ENCODE data around the gene CCL4.
A peak's percentile ranks its signal among the peaks of the same experiment; 100 is the strongest.
"Not testable (repeated sequence)": the region's sequence is repeated elsewhere in the genome, so short reads cannot be mapped to it uniquely, and the experiment has no call there.

CCL4 gene

DNA sequence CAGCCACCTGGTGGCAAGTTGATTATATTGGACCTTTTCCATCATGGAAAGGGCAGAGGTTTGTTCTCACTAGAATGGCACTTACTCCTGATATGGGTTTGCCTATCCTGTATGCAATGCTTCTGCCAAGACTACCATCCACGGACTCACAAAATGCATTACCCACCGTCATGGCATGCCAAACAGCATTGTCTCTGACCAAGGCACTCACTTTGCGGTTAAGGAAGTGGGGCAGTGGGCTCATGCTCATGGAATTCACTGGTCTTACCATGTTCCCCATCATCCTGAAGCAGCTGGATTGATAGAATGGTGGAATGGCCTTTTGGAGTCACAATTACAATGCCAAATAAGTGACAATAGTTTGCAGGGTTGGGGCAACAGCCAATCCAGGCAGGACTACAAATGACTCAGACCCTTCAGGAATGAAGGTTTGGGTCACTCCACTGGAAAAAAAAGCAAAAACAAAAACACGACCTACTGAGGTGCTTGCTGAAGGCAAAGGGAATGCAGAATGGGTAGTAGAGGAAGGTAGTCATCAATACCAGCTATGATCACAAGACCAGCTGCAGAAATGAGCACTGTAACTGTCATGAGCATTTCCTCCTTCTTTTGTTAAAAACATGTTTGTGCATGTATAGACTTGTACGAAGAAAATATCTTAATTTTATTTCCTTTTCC lies 11.5 kb downstream of the CCL4 start:
- H3K9me3 Mint-ChIP-seq; H3K36me3 Mint-ChIP-seq (ENCODE audit: insufficient read depth); H3K27me3 Mint-ChIP-seq; ATAC-seq (replicated peaks); DNase-seq: not testable (repeated sequence)
- peaks cover 30 to 50% of the 10 kb centered on the region in 2 donors for H3K4me1 Mint-ChIP-seq (ENCODE audit: low read depth in 2 of 2)
- H3K27ac Mint-ChIP-seq = peak overlapping the region in 1 of 2 donors; percentile 66
- peak overlapping the region in 1 of 2 donors; percentile 78 for H3K4me3 Mint-ChIP-seq

GRCh38 chr17:36115649-36115977 lies 12.0 kb downstream of the CCL4 start:
- H3K27me3 Mint-ChIP-seq; DNase-seq; ATAC-seq (replicated peaks); H3K9me3 Mint-ChIP-seq; H3K36me3 Mint-ChIP-seq (ENCODE audit: insufficient read depth): not testable (repeated sequence)
- H3K27ac Mint-ChIP-seq = peak overlapping the region in 1 of 2 donors; percentile 66
- peaks cover 30 to 50% of the 10 kb centered on the region in 2 donors for H3K4me1 Mint-ChIP-seq (ENCODE audit: low read depth in 2 of 2)
- H3K4me3 Mint-ChIP-seq = peak overlapping the region in 1 of 2 donors; percentile 78

DNA sequence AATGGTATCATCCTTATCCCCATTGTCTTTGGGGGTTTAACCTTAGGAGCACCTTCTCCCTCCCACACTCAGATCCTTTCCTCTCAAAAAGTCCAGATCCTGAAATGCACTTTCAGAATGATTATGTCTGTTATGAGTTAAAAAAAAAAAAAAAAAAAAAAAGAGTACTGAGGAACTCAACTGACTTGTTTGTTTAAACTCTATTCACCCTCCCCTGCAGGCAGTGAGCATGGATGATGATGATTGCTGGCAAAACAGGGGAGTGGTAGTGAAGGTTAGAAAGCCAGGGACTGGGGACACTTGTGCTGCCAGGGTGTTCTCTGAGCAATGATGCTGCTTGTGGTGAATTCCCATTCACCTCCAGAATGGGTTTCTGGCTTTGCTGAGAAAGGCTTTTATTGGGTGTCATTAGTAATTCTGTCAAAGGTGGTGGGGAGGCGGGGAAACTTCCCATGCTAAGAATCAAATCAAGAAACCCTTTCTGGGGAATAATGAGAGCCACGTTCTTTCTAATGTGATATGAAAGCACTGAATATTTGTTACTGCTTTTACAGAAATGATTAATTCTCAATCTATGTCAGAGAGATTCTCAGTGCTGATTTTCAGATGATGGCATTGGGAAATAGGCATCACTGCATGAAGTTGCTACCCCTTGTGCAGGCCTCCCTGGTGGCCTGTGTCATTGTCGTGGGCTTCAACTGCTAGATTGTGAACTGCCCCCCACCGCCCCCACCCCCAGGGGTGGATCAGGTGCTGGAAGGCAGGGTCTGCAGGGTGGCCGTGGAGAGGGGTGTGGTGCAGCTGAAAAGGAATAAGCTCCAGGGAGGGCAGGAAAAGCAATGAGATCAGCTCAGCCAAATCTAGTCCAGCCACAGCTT lies 14.1 kb downstream of the CCL4 start:
- DNase-seq = no peak
- peaks cover 28 to 52% of the 10 kb centered on the region in 2 donors for H3K4me1 Mint-ChIP-seq (ENCODE audit: low read depth in 2 of 2)
- H3K27me3 Mint-ChIP-seq = no peaks in the 10 kb centered on the region
- H3K27ac Mint-ChIP-seq = peak overlapping the region; percentile 66 to 92
- no peak for ATAC-seq (replicated peaks)
- peaks cover 8% of the 10 kb centered on the region for H3K36me3 Mint-ChIP-seq (ENCODE audit: insufficient read depth)
- no peaks in the 10 kb centered on the region for H3K9me3 Mint-ChIP-seq
- H3K4me3 Mint-ChIP-seq = peak overlapping the region; percentile 70 to 78

DNA sequence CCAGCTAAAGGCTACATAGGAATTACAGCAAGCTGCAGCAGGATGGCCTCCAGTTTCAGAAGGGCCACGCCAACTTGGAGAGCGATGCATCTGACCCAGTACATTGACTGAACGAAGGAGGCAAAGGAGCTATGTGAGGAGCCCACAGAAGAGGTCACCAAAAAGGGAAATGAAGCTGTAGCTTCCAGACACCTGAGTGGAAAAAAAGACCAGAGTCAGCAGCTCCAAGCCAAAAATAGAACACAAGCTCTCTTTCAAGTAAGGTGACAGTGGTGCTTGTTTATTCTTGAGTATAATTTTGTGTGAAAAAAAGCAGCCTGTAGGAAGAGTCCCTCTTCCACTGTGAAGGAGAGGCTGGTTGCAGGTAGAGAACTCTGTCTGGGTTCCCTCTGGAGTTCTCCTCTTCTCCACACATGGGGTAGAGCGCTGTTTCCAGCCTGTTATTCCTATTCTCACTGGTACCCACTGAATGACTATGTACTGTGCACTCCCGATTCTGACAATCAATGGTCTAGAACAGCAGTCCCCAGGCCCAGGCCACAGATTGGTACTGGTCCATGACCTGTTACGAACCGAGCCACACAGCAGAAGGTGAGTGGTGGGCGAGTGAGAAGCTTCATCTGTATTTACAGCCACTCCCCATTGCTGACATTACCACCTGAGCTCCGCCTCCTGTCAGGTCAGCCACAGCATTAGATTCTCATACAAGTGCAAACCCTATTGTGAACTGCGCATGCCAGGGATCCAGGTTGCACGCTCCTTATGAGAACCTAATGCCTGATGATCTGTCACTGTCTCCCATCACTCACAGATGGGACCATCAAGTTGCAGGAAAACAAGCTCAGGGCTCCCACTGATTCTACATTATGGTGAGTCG lies 15.1 kb downstream of the CCL4 start:
- H3K36me3 Mint-ChIP-seq (ENCODE audit: insufficient read depth) = peaks cover 8% of the 10 kb centered on the region
- H3K27me3 Mint-ChIP-seq = no peaks in the 10 kb centered on the region
- H3K4me1 Mint-ChIP-seq (ENCODE audit: low read depth in 2 of 2) = peaks cover 28 to 54% of the 10 kb centered on the region in 2 donors
- DNase-seq (no peak), ATAC-seq (replicated peaks) (no peak)
- no peaks in the 10 kb centered on the region for H3K9me3 Mint-ChIP-seq
- H3K4me3 Mint-ChIP-seq = peak overlapping the region; percentile 33 to 78
- peak overlapping the region; percentile 66 to 92 for H3K27ac Mint-ChIP-seq

GRCh38 chr17:36120221-36120620 lies 16.6 kb downstream of the CCL4 start:
- Mint-ChIP-seq H3K4me1 (ENCODE audit: low read depth in 2 of 2) (peaks cover 26 to 60% of the 10 kb centered on the region in 2 donors), H3K4me3 (peak overlapping the region in 1 of 2 donors; percentile 78), H3K36me3 (ENCODE audit: insufficient read depth) (peaks cover 8% of the 10 kb centered on the region), H3K9me3 (no peaks in the 10 kb centered on the region), H3K27ac (no peak overlapping the region), H3K27me3 (no peaks in the 10 kb centered on the region)
- DNase-seq (no peak), ATAC-seq (replicated peaks) (no peak)

DNA sequence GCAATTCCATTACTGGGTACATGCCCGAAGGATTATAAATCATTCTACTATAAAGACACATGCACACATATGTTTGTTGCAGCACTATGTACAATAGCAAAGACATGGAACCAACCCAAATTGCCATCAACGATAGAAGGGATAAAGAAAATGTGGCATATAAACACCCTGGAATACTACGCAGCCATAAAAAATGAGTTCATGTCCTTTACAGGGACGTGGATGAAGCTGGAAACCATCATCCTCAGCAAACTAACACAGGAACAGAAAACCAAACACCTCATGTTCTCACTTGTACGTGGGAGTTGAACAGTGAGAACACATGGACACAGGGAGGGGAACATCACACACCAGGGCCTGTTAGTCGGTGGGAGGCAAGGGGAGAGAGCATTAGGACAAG lies 17.5 kb downstream of the CCL4 start:
- Mint-ChIP-seq H3K4me1 (ENCODE audit: low read depth in 2 of 2) (peaks cover 29 to 58% of the 10 kb centered on the region in 2 donors), H3K27ac (peak overlapping the region in 1 of 2 donors; percentile 20), H3K4me3 (peak overlapping the region in 1 of 2 donors; percentile 78)
- DNase-seq; ATAC-seq (replicated peaks); H3K36me3 Mint-ChIP-seq (ENCODE audit: insufficient read depth); H3K9me3 Mint-ChIP-seq; H3K27me3 Mint-ChIP-seq: not testable (repeated sequence)

GRCh38 chr17:36123431-36123830 lies 19.8 kb downstream of the CCL4 start:
- Mint-ChIP-seq H3K4me1 (ENCODE audit: low read depth in 2 of 2) (peaks cover 41 to 67% of the 10 kb centered on the region in 2 donors), H3K36me3 (ENCODE audit: insufficient read depth) (peaks cover 12% of the 10 kb centered on the region), H3K27me3 (no peaks in the 10 kb centered on the region), H3K27ac (peak overlapping the region in 1 of 2 donors; percentile 25), H3K4me3 (no peak overlapping the region), H3K9me3 (peaks cover 0 to 4% of the 10 kb centered on the region in 2 donors)
- ATAC-seq (replicated peaks) (no peak), DNase-seq (no peak)

DNA sequence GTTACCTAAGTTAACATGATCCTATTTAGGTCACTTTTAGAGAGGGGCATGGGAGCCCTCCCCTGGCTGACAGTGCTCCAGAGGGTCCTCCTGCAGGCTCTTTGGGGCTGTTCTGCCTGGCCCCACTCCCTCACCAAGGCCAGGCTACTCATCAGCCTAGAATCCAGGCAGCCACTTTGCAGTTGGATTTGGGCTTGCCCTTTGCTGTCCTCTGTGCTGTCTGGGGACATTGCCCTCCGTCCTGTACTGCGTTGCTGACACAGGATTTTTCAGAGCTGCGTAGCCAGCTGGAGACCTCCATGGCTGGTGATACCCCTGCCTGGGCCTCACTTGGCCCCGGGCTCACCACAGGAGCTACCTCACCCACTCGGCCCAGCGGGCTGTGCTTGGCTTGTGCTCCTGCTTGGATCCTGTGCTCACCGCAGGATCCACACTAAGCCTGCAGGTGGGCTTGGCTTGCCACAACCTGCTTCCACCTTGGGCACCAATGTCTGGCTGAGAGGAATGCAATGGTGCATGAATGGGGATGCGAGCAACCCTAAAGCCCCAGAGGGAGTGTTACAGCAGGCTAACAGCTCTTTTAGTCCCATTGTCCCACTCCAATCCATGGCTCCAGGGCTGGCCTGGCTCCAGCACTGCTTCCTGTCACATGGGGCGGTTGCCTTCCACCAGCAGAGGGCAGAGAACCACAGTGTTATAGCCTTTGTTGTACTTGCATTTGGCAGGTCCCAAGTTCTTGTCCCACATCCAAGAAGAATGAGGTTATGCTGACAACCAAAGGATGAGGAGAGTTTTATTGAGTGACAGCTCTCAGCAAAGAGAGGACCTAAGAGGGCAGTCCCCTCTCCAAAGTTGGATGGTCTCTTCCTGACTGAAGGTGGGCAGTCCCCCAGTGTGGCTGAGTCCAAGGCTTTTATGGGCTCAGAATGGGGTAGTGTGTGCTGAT lies 21.5 kb downstream of the CCL4 start:
- Mint-ChIP-seq H3K27me3 (no peaks in the 10 kb centered on the region), H3K4me3 (peak overlapping the region in 1 of 2 donors; percentile 69), H3K27ac (peak overlapping the region; percentile 91 to 94), H3K9me3 (peaks cover 0 to 4% of the 10 kb centered on the region in 2 donors), H3K4me1 (ENCODE audit: low read depth in 2 of 2) (peaks cover 40 to 78% of the 10 kb centered on the region in 2 donors), H3K36me3 (ENCODE audit: insufficient read depth) (peaks cover 14% of the 10 kb centered on the region)
- no peak for ATAC-seq (replicated peaks)
- DNase-seq = no peak

- no peaks in the 10 kb centered on the region for H3K27me3 Mint-ChIP-seq
- H3K9me3 Mint-ChIP-seq = peaks cover 0 to 4% of the 10 kb centered on the region in 2 donors
- DNase-seq (no peak), ATAC-seq (replicated peaks) (peak; percentile 79)
- H3K27ac Mint-ChIP-seq = peak overlapping the region; percentile 91 to 94
- peak overlapping the region; percentile 59 to 69 for H3K4me3 Mint-ChIP-seq
- H3K4me1 Mint-ChIP-seq (ENCODE audit: low read depth in 2 of 2) = peaks cover 41 to 72% of the 10 kb centered on the region in 2 donors
- H3K36me3 Mint-ChIP-seq (ENCODE audit: insufficient read depth) = peaks cover 13% of the 10 kb centered on the region
Measured at GRCh38 chr17:36127199-36127893, 23.7 kb downstream of the CCL4 start.

GRCh38 chr17:36127911-36128310 lies 24.3 kb downstream of the CCL4 start:
- H3K36me3 Mint-ChIP-seq (ENCODE audit: insufficient read depth) = peaks cover 13% of the 10 kb centered on the region
- H3K27ac Mint-ChIP-seq = peak overlapping the region; percentile 91 to 94
- no peak for DNase-seq
- H3K4me3 Mint-ChIP-seq = peak overlapping the region; percentile 59 to 69
- H3K4me1 Mint-ChIP-seq (ENCODE audit: low read depth in 2 of 2) = peaks cover 42 to 69% of the 10 kb centered on the region in 2 donors
- no peak for ATAC-seq (replicated peaks)
- peaks cover 0 to 4% of the 10 kb centered on the region in 2 donors for H3K9me3 Mint-ChIP-seq
- no peaks in the 10 kb centered on the region for H3K27me3 Mint-ChIP-seq

DNA sequence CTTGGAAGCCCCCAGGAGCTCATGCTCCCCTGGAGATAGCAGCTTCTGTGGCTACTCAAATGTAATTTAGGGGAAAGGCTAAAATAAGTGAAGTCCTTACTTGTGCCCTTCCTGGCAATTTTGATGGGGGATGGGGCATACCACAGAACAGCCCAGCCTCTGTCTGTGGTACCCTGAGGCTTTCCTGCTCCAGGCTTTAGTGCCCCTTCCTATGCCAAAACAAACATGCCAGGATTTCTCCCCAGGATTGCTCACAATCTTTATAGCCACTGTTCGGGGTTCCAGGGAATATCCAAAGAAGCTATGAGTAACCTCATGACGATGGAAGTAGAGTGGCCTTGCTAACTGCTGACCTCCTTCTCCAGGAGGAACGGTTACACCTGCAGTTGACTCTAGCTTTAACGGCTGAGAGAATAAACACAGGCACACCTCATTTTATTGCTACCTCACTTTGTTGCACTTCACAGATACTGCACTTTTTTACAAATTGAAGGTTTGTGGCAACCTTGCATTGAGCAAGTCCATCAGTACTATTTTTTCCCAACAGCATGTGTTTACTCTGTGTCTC lies 24.9 kb downstream of the CCL4 start:
- H3K4me1 Mint-ChIP-seq (ENCODE audit: low read depth in 2 of 2) = peaks cover 42 to 74% of the 10 kb centered on the region in 2 donors

More for the DNA sequence above, 24.9 kb downstream of the CCL4 start:
- ATAC-seq (replicated peaks) (no peak), DNase-seq (no peak)
- H3K27me3 Mint-ChIP-seq = no peaks in the 10 kb centered on the region
- peaks cover 0 to 4% of the 10 kb centered on the region in 2 donors for H3K9me3 Mint-ChIP-seq
- H3K27ac Mint-ChIP-seq = peak overlapping the region; percentile 91 to 94
- peak overlapping the region in 1 of 2 donors; percentile 69 for H3K4me3 Mint-ChIP-seq
- H3K36me3 Mint-ChIP-seq (ENCODE audit: insufficient read depth) = peaks cover 13% of the 10 kb centered on the region
